BLaER1 treated with 17β-estradiol and CSF1 and Interleukin-3, amounts not matched to agents 10 nM and 100 nM (cell line): ENCODE measurements around the gene STX18.
"Not testable (repeated sequence)": the region's sequence is repeated elsewhere in the genome, so short reads cannot be mapped to it uniquely, and the experiment has no call there.

Experiments
- H3K27ac ChIP-seq, 11 experiments: shearing (Covaris generic); formaldehyde crosslinking; 2 replicates each; pipeline ENCODE4 v1.8.1; 2022
- H3K27me3 ChIP-seq, 11 experiments: shearing (Covaris generic); formaldehyde crosslinking; 2 replicates each; pipeline ENCODE4 v1.8.1; 2022
- H3K36me3 ChIP-seq, 11 experiments: shearing (Covaris generic); formaldehyde crosslinking; 2 replicates each; pipeline ENCODE4 v1.8.1; 2022
- H3K4me1 ChIP-seq, 10 experiments: shearing (Covaris generic); formaldehyde crosslinking; 2 replicates each; pipeline ENCODE4 v1.8.1; 2022
- H3K4me2 ChIP-seq, 11 experiments: shearing (Covaris generic); formaldehyde crosslinking; 2 replicates each; pipeline ENCODE4 v1.8.1; 2022
- H3K4me3 ChIP-seq, 10 experiments: shearing (Covaris generic); formaldehyde crosslinking; 2 replicates each; pipeline ENCODE4 v1.8.1; 2022
- H3K9ac ChIP-seq, 11 experiments: shearing (Covaris generic); formaldehyde crosslinking; 2 replicates each; pipeline ENCODE4 v1.8.1; 2022
- H3K9me3 ChIP-seq, 11 experiments: shearing (Covaris generic); formaldehyde crosslinking; replicated peaks in 1 of 11; 2 replicates each; pipeline ENCODE4 v1.8.1; 2022
- H4K20me1 ChIP-seq, 11 experiments: shearing (Covaris generic); formaldehyde crosslinking; 2 replicates each; pipeline ENCODE4 v1.8.1; 2022
- Cebpa-rat ChIP-seq, 11 experiments: shearing (Covaris generic); IDR thresholded peaks; 2 replicates each; pipeline ENCODE4 v1.8.1; 2022

STX18 gene

DNA sequence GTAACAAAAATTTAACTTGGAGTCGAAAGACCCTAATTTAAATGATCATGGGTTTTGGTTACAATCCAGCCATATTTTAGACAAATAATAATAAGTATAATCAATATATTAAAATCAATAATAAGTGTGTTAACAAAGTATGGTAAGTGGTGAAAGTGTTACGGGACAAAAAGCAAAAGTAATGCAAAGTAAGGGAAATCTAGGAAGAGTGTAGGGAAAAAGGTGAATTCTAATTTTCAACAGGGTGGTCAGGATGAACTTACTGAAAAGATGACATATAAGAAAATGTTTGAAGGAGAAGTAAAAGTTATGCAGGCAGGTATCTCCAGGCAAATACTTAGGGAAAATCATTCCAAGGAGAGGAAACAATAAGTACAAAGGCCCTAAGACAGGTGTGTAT lies 32.3 kb downstream of the STX18 start:
- Histone ChIP-seq H3K9ac (no peak overlapping the region), H4K20me1 (peaks cover 20 to 90% (median 71%) of the 10 kb centered on the region in 11 experiments; a peak in 20 of 22 replicates), H3K4me1 (peaks cover 0 to 9% (median 0%) of the 10 kb centered on the region in 10 experiments; a peak in 5 of 20 replicates), H3K27ac (no peak overlapping the region), H3K4me3 (no peak overlapping the region), H3K9me3 (no peaks in the 10 kb centered on the region; a peak in 1 of 22 replicates), H3K36me3 (peaks cover 0 to 47% (median 17%) of the 10 kb centered on the region in 11 experiments; a peak in 18 of 22 replicates), H3K27me3 (no peaks in the 10 kb centered on the region), H3K4me2 (no peak overlapping the region)
- TF ChIP-seq Cebpa-rat (IDR thresholded peaks at IDR 0.05) = no peak

DNA sequence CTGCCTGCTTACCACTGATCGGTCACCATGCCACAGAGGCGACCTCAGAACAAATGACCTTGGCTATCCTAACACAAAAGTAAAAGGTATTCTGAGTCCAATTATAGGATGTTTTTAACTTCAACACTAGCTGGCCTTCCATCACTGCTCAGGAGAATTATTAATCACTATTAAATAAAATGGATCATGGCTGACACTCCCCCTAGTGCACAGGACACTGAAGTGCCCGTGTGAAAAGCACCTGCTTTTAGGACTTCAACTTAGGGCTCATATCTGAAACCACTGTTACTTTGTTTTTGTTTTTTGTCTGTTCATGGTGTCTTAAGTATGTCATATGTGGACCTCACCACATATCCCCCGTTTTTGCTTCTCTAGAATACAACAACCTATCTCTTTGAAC lies 33.9 kb downstream of the STX18 start:
- Histone ChIP-seq H3K27ac (no peak overlapping the region), H3K9ac (no peak overlapping the region), H3K9me3 (no peaks in the 10 kb centered on the region; a peak in 1 of 22 replicates), H4K20me1 (peaks cover 16 to 90% (median 71%) of the 10 kb centered on the region in 11 experiments; a peak in 20 of 22 replicates), H3K4me2 (no peak overlapping the region), H3K4me3 (no peak overlapping the region), H3K36me3 (peaks cover 0 to 47% (median 14%) of the 10 kb centered on the region in 11 experiments; a peak in 15 of 22 replicates), H3K27me3 (no peaks in the 10 kb centered on the region), H3K4me1 (peaks cover 2 to 10% (median 6%) of the 10 kb centered on the region in 10 experiments)
- no peak for TF ChIP-seq Cebpa-rat (IDR thresholded peaks at IDR 0.05)

DNA sequence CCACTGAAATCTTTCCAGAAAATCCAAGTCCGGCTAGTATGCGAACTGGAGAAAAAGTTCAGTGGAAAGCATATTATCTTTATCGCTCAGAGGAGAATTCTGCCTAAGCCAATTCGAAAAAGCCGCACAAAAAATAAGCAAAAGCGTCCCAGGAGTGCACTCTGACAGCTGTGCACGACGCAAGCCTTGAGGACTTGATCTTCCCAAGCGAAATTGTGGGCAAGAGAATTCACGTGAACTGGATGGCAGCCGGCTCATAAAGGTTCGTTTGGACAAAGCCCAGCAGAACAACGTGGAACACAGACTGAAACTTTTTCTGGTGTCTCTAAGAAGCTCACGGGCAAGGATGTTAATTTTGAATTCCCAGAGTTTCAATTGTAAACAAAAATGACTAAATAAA lies 34.4 kb downstream of the STX18 start:
- Histone ChIP-seq H3K4me2 (no peak overlapping the region), H3K9me3 (no peaks in the 10 kb centered on the region; a peak in 1 of 22 replicates), H3K4me3 (no peak overlapping the region), H4K20me1 (peaks cover 14 to 90% (median 70%) of the 10 kb centered on the region in 11 experiments; a peak in 20 of 22 replicates), H3K4me1 (peaks cover 8 to 12% (median 11%) of the 10 kb centered on the region in 10 experiments), H3K36me3 (peaks cover 0 to 47% (median 14%) of the 10 kb centered on the region in 11 experiments; a peak in 15 of 22 replicates), H3K9ac (no peak overlapping the region), H3K27me3 (no peaks in the 10 kb centered on the region), H3K27ac (no peak overlapping the region)
- no peak for TF ChIP-seq Cebpa-rat (IDR thresholded peaks at IDR 0.05)

DNA sequence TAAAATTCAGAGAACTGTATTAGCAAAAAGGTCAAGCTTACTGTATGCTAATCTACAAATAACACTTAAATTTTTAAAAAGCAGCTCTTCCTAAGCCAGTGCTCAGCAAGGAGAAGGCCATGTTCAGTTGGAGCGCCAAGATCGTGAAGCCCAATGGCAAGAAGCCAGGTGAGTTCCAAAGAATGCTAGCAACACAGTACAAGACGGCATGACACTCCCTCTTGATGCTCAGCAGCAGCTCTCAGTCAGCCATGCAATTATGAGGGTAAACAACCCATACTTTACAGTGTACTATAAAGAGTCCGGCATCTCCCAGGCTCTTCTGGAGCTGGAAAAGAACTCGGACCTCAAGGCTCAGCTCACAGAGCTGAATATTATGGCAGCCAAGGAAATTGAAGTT lies 34.9 kb downstream of the STX18 start:
- no peak for TF ChIP-seq Cebpa-rat (IDR thresholded peaks at IDR 0.05)
- no peak overlapping the region for H3K27ac ChIP-seq
- peaks cover 14 to 90% (median 70%) of the 10 kb centered on the region in 11 experiments; a peak in 19 of 22 replicates for H4K20me1 ChIP-seq
- no peak overlapping the region for H3K4me3 ChIP-seq
- peaks cover 0 to 47% (median 14%) of the 10 kb centered on the region in 11 experiments; a peak in 15 of 22 replicates for H3K36me3 ChIP-seq
- H3K9ac ChIP-seq = no peak overlapping the region
- peaks cover 9 to 14% (median 12%) of the 10 kb centered on the region in 10 experiments for H3K4me1 ChIP-seq
- H3K9me3 ChIP-seq = no peaks in the 10 kb centered on the region; a peak in 1 of 22 replicates
- no peaks in the 10 kb centered on the region for H3K27me3 ChIP-seq
- no peak overlapping the region for H3K4me2 ChIP-seq

DNA sequence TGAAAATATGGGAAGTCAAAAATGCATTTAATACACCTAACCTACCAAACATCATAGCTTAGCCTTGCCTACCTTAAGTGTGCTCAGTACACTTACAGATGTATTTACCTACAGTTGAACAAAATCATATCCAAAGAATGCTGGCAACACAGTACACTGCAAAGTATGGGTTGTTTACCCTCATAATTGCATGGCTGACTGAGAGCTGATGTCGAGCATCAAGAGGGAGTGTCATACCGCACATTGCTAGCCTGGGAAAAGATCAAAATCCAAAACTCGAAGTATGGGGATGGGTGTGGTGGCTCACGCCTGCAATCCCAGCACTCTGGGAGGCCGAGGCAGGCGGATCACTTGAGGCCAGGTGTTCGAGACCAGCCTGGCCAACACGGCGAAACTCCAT lies 36.6 kb downstream of the STX18 start:
- Histone ChIP-seq H3K36me3 (peaks cover 0 to 35% (median 12%) of the 10 kb centered on the region in 11 experiments; a peak in 15 of 22 replicates), H4K20me1 (peaks cover 16 to 94% (median 69%) of the 10 kb centered on the region in 11 experiments; a peak in 19 of 22 replicates), H3K4me1 (peaks cover 9 to 19% (median 13%) of the 10 kb centered on the region in 10 experiments)
- not testable (repeated sequence) for H3K27me3 ChIP-seq, H3K4me2 ChIP-seq, H3K4me3 ChIP-seq, H3K27ac ChIP-seq, H3K9ac ChIP-seq, H3K9me3 ChIP-seq

DNA sequence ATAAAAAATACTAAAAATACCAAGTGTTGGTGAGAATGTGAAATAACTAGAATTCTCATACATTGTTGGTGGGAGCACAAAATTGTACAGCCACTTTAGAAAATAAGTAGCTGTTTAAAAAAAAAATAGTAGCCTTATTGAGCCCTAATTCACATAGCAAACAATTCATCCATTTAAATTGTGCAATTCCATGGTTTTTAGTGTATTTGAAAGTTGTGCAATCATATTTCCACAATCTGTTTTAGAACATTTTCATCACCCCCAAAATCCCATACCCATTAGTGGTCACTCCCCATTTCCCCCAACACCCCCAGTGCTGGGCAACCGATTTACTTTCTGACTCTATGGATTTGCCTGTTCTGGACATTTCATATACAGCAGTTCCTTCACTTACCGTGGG lies 37.1 kb downstream of the STX18 start:
- TF ChIP-seq Cebpa-rat (IDR thresholded peaks at IDR 0.05) = peak in 2 of 11 experiments; percentile 15 to 66; a peak in 2 of 22 replicates
- Histone ChIP-seq H3K27me3 (no peaks in the 10 kb centered on the region), H3K4me1 (peaks cover 9 to 19% (median 14%) of the 10 kb centered on the region in 10 experiments), H3K9me3 (no peaks in the 10 kb centered on the region; a peak in 1 of 22 replicates), H3K27ac (no peak overlapping the region), H3K4me2 (no peak overlapping the region), H3K9ac (no peak overlapping the region), H3K4me3 (no peak overlapping the region), H3K36me3 (peaks cover 0 to 30% (median 11%) of the 10 kb centered on the region in 11 experiments; a peak in 15 of 22 replicates), H4K20me1 (peaks cover 20 to 94% (median 72%) of the 10 kb centered on the region in 11 experiments; a peak in 19 of 22 replicates)

DNA sequence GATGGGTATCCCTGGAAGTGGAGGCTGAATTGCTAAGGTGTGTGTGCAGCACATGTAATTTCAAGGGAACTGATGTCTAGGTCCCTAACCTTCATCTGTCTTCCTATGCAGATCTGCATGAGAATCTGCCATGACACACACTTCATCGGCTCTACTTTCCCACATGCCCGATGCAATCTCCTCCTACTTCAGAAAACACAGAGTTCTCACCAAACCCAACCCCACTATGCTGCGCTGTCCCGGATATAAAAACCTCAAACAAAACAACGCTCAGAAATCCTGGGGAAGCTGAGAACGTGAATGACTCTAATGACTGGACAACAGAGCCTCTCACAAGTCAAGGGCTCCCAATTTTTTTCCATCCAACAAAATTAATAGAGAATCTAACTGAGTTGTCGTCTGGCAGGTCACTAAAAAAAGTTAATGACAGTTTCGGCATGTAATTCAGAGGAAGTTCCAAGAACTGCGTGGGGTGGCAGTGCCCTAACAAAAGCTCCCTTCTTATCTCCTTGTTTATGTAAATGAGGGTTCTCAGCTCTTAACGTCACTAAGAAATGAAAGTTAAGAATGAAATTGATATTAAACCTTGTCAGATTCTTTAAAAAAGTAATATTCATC lies 39.0 kb downstream of the STX18 start:
- Histone ChIP-seq H3K27ac (peak overlapping the region in 1 of 11 experiments; percentile 31; a peak in 2 of 22 replicates), H3K36me3 (peaks cover 0 to 17% (median 5%) of the 10 kb centered on the region in 11 experiments; a peak in 7 of 22 replicates), H3K9ac (peak overlapping the region in 5 of 11 experiments; percentile 4 to 52 (median 26); a peak in 4 of 22 replicates), H3K4me3 (peak overlapping the region in 3 of 10 experiments; percentile 8 to 24 (median 19); a peak in 2 of 20 replicates), H3K4me1 (peaks cover 9 to 19% (median 14%) of the 10 kb centered on the region in 10 experiments), H3K27me3 (no peaks in the 10 kb centered on the region), H3K4me2 (peak overlapping the region; percentile 29 to 83 (median 58)), H4K20me1 (peaks cover 22 to 98% (median 68%) of the 10 kb centered on the region in 11 experiments; a peak in 19 of 22 replicates), H3K9me3 (no peaks in the 10 kb centered on the region)
- TF ChIP-seq Cebpa-rat (IDR thresholded peaks at IDR 0.05) = no peak

DNA sequence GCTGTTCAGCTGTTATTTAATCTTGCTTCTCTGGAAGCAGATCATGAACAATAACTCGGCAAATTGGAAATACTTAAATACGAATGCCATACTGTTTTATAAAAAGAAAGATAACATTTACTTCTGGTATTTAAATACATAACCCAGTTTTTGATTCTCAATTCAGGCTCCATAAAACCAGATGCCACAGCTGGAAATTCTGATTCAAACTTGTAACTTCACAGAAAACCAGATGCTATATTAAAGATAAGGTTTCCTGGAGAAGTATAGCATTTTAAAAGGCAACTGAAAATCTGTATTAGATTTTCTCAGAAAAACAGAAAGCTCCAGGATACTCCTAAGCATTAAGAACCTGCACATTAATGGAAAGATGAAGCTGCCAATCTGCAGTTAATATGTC lies 40.2 kb downstream of the STX18 start:
- Histone ChIP-seq H3K4me3 (no peak overlapping the region), H3K27me3 (no peaks in the 10 kb centered on the region), H3K36me3 (peaks cover 0 to 19% (median 7%) of the 10 kb centered on the region in 11 experiments; a peak in 8 of 22 replicates), H3K27ac (no peak overlapping the region), H3K4me1 (peaks cover 9 to 19% (median 14%) of the 10 kb centered on the region in 10 experiments), H3K9me3 (no peaks in the 10 kb centered on the region), H3K9ac (no peak overlapping the region), H3K4me2 (no peak overlapping the region), H4K20me1 (peaks cover 26 to 98% (median 66%) of the 10 kb centered on the region in 11 experiments; a peak in 19 of 22 replicates)
- no peak for TF ChIP-seq Cebpa-rat (IDR thresholded peaks at IDR 0.05)

DNA sequence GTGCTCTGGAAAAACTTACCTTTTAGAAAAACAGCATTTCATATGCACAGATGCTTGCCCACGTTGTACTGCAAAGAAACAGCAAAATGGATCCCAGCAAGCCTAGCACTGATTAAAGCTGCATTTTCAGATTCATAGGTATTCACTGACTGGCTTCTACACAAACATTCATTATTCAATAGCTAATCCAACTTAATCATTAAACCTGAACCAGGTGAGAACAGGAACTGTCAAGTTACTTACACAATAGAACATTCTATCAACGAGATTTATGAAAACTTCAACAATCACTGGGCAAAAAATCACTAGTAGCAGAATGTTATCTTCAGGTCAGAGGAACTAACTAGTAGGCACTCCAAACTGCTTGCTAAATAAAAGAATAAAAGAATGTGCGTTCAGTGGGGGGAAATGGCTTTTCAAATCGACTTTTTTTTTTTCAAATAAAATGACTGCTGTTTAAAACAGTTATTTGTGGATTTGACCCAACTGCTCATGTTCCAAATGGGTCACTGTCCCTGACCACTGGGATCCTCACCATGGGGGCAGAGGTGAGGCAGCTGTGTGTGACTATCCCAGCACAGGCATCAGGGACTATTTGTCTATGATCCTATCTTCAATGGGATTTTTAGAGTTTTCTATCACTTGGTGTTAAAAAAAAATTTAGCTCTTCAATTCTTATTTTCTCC lies 42.3 kb downstream of the STX18 start:
- peaks cover 9 to 19% (median 14%) of the 10 kb centered on the region in 10 experiments for H3K4me1 ChIP-seq
- H3K27ac ChIP-seq = no peak overlapping the region
- peaks cover 33 to 97% (median 73%) of the 10 kb centered on the region in 11 experiments; a peak in 20 of 22 replicates for H4K20me1 ChIP-seq
- TF ChIP-seq Cebpa-rat (IDR thresholded peaks at IDR 0.05) = no peak
- no peaks in the 10 kb centered on the region for H3K27me3 ChIP-seq
- no peak overlapping the region for H3K9ac ChIP-seq
- H3K9me3 ChIP-seq = no peaks in the 10 kb centered on the region
- no peak overlapping the region for H3K4me3 ChIP-seq
- H3K4me2 ChIP-seq = no peak overlapping the region
- peaks cover 0 to 14% (median 4%) of the 10 kb centered on the region in 11 experiments; a peak in 6 of 22 replicates for H3K36me3 ChIP-seq
